Adrenal gland (tissue), 12 donors: ENCODE data around the gene LMBRD2. TPM values are rescaled to one million over a fixed set of nuclear protein-coding genes. Genes with fewer than 3 reads are reported as not detected.

Experiments used
- DNase-seq, 7 donors: peaks; one replicate each; pipeline ENCODE4 v3.0.0-alpha.2; 2019 to 2020
- H3K27ac ChIP-seq, 5 donors: fragments of 200-600 bp; sonication (generic) in 4 of 5; 1 replicate in 3 of 5; 2 replicates in 2 of 5; pipeline versions ENCODE4 v1.5.1 to v1.8.0; 2016 to 2020; ENCODE audit warnings: mild to moderate bottlenecking in 1 of 5
- H3K27me3 ChIP-seq: fragments of 200-600 bp; 2 replicates; pipeline ENCODE4 v1.8.0; 2021
- H3K36me3 ChIP-seq, 2 donors: fragments of 200-600 bp; replicated peaks in 1 of 2; 1 replicate in 1 of 2; 2 replicates in 1 of 2; pipeline versions ENCODE4 v1.5.1 to v1.8.0; 2018 to 2022
- H3K4me1 ChIP-seq, 2 donors: fragments of 200-600 bp; replicated peaks in 1 of 2; 1 replicate in 1 of 2; 2 replicates in 1 of 2; pipeline versions ENCODE4 v1.5.1 to v1.8.0; 2018 to 2021
- H3K4me3 ChIP-seq, 4 donors: fragments of 200-600 bp; sonication (generic) in 3 of 4; one replicate each; pipeline ENCODE4 v1.5.1; 2016 to 2018
- H3K9me3 ChIP-seq, 3 donors: fragments of 200-600 bp; sonication (generic) in 1 of 3; replicated peaks in 1 of 3; 1 replicate in 2 of 3; 2 replicates in 1 of 3; pipeline versions ENCODE4 v1.5.1 to v1.8.0; 2016 to 2021
- POLR2A ChIP-seq, 2 donors: fragments of 450-650 bp; IDR thresholded peaks; one replicate each; pipeline ENCODE4 v1.6.1; 2017; ENCODE audit warnings: antibody characterized with exemption in 2 of 2, mild to moderate bottlenecking in 2 of 2, moderate library complexity in 1 of 2
- WGBS, 4 donors: extraction: QIAGEN DNeasy Blood & Tissue Kit in 2 of 4; methylation state at CpG; one replicate each; pipeline versions ENCODE4 v1.1.5 to v1.1.7; 2013 to 2017; 5-methylcytosine and 5-hydroxymethylcytosine counted together
- intact Hi-C, 2 donors: fragments of 100-400 bp; cut with DNase I; formaldehyde crosslinking; loops; one replicate each; pipeline versions ENCODE4 v1.14.1 to v1.15.0; 2022 to 2023
- polyA plus RNA-seq, 3 donors: library from polyadenylated mRNA; stranded (reverse); fragments of 200-250 nt in 2 of 3; fragments of 350-450 nt in 1 of 3; fragmentation: Illumina TruSeq in 1 of 3; extraction: RNeasy Lipid Tissue Mini Kit (QIAGEN cat#74804) in 1 of 3; gene quantifications; one replicate each; pipeline ENCODE4 v1.2.3, GENCODE V29; 2013 to 2014
- total RNA-seq, 9 donors: library from RNA; depleted of rRNA in 4 of 9; stranded (reverse); fragments of >200 nt in 4 of 9; fragments of 120-200 nt in 1 of 9; fragmentation: NEBNext Ultra II Directional in 1 of 9; extraction: Animal tissue kit (Norgen Biotek cat#: 25700) in 1 of 9; gene quantifications; one replicate each; pipeline versions ENCODE4 v1.1.0 to v1.2.4, GENCODE V29; 2013 to 2023
- TF ChIP-seq, protein P1 (sequence below), 6 experiments: fragments of 450-650 bp in 4 of 6; fragments of 200-600 bp in 2 of 6; sonication (generic) in 1 of 6; IDR thresholded peaks; 1 replicate in 5 of 6; 2 replicates in 1 of 6; pipeline versions ENCODE4 v1.5.1 to v1.8.0; 2016 to 2021; ENCODE audit warnings: antibody characterized with exemption in 6 of 6, mild to moderate bottlenecking in 2 of 6, moderate library complexity in 1 of 6
- donor health status: healthy with polysubstance abuse.
- donor health status: Bipolar disorder and iron deficiency.
- donor health status: DM: yes; HTN: yes; CAD: no.
- donor health status: DM: no; HTN: no; CAD: no.
- donor health status: DM: no; HTN: no; CAD: no.
- donor health status: DM: yes; HTN: yes; CAD: no.

LMBRD2 gene
- total and polyA plus RNA-seq, 12 donors = 2.3 to 30.1 (median 15.1) TPM

- Histone ChIP-seq H3K27ac (no peak overlapping the region), H3K4me1 (peaks cover 22 to 39% of the 10 kb centered on the region in 2 donors)
- WGBS, 4 donors = 68 to 75% (median 70%) methylated on average over 7 of the region's 7 CpGs
Measured at GRCh38 chr5:36153298-36153677, 1.6 kb upstream of the LMBRD2 start.

GRCh38 chr5:36152324-36153297 lies 924 bp upstream of the LMBRD2 start:
- intact Hi-C loops = no loop called here
- H3K9me3 ChIP-seq = no peaks in the 10 kb centered on the region
- peaks cover 16 to 38% of the 10 kb centered on the region in 2 donors for H3K4me1 ChIP-seq
- no peaks in the 10 kb centered on the region for H3K36me3 ChIP-seq
- peak overlapping the region; percentile 0 to 88 (median 34) for H3K4me3 ChIP-seq
- TF ChIP-seq, protein P1, sequence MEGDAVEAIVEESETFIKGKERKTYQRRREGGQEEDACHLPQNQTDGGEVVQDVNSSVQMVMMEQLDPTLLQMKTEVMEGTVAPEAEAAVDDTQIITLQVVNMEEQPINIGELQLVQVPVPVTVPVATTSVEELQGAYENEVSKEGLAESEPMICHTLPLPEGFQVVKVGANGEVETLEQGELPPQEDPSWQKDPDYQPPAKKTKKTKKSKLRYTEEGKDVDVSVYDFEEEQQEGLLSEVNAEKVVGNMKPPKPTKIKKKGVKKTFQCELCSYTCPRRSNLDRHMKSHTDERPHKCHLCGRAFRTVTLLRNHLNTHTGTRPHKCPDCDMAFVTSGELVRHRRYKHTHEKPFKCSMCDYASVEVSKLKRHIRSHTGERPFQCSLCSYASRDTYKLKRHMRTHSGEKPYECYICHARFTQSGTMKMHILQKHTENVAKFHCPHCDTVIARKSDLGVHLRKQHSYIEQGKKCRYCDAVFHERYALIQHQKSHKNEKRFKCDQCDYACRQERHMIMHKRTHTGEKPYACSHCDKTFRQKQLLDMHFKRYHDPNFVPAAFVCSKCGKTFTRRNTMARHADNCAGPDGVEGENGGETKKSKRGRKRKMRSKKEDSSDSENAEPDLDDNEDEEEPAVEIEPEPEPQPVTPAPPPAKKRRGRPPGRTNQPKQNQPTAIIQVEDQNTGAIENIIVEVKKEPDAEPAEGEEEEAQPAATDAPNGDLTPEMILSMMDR (IDR thresholded peaks at IDR 0.05) = no peak
- no peak for TF ChIP-seq POLR2A (IDR thresholded peaks at IDR 0.05)
- H3K27me3 ChIP-seq = no peaks in the 10 kb centered on the region
- WGBS, 4 donors = 3 to 5% (median 4%) methylated on average over 21 to 24 of the region's 24 CpGs
- peak in 2 of 7 donors; percentile 18 to 26 for DNase-seq
- H3K27ac ChIP-seq = peak overlapping the region in 1 of 5 donors; percentile 36

More at GRCh38 chr5:36153298-36153677, 1.6 kb upstream of the LMBRD2 start:
- no peak for TF ChIP-seq POLR2A (IDR thresholded peaks at IDR 0.05)
- TF ChIP-seq, protein P1 (IDR thresholded peaks at IDR 0.05) = no peak
- Histone ChIP-seq H3K4me3 (no peak overlapping the region), H3K9me3 (no peaks in the 10 kb centered on the region), H3K27me3 (no peaks in the 10 kb centered on the region), H3K36me3 (no peaks in the 10 kb centered on the region)
- intact Hi-C loops = no loop called here
- no peak for DNase-seq

DNA sequence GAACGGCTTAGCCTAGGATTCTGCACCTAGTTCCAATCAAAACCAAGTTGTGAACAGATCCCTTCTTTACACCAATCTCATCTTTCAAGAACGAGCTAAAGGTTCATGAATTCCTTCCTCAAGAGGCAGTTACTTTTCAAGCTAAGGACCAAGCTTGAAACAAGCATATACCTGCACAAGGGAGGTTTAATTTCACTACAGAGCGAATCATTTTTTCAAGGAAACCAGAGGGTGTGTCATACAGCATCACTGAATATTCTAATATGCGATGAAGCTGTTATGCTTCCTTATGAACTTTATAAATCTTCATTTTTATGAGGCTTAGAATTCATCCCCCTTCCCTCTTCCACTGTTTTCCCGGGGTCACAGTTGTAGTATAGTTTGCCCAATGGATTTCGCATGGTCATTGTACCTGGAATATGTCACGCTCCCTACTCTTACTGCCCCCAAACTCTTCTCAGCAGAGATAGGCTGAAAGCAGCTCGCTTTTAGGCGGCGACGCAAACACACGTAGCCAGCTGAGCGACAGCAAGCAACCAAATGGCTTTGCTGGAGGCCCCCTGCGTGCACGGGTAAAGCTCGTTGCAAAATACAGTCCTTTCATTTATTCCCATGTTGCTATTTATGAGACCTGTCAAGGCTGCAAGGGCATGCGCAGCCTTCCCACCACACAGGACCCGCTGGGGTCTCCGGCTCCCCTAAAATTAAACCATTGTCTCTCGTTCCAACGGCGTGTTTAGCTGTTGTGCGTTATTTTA lies 832 bp downstream of the LMBRD2 start:
- TF ChIP-seq, protein P1 (IDR thresholded peaks at IDR 0.05) = no peak
- peak in 1 of 2 donors; percentile 36 for TF ChIP-seq POLR2A (IDR thresholded peaks at IDR 0.05)
- no peaks in the 10 kb centered on the region for H3K36me3 ChIP-seq
- H3K4me1 ChIP-seq = peaks cover 13 to 33% of the 10 kb centered on the region in 2 donors
- 1 to 4% (median 2%) methylated on average over 20 to 23 of the region's 23 CpGs for WGBS, 4 donors
- no peaks in the 10 kb centered on the region for H3K9me3 ChIP-seq
- peak overlapping the region in 4 of 5 donors; percentile 56 to 84 (median 80) for H3K27ac ChIP-seq
- H3K4me3 ChIP-seq = peak overlapping the region; percentile 57 to 92 (median 74)
- DNase-seq = peak; percentile 41 to 78 (median 56)
- intact Hi-C loops = no loop called here
- no peaks in the 10 kb centered on the region for H3K27me3 ChIP-seq

GRCh38 chr5:36147681-36148080 lies 4.0 kb downstream of the LMBRD2 start:
- Histone ChIP-seq H3K4me1 (peaks cover 6 to 19% of the 10 kb centered on the region in 2 donors), H3K27ac (no peak overlapping the region), H3K9me3 (no peaks in the 10 kb centered on the region), H3K27me3 (no peaks in the 10 kb centered on the region), H3K4me3 (no peak overlapping the region), H3K36me3 (no peaks in the 10 kb centered on the region)
- intact Hi-C loops = no loop called here
- TF ChIP-seq POLR2A (IDR thresholded peaks at IDR 0.05) = no peak
- TF ChIP-seq, protein P1 (IDR thresholded peaks at IDR 0.05) = no peak
- 89 to 92% (median 91%) methylated on average over 2 of the region's 2 CpGs for WGBS, 4 donors
- no peak for DNase-seq
